ENCODE results near the gene POFUT2. TPM values are rescaled to one million over a fixed set of nuclear protein-coding genes. Genes with fewer than 3 reads are reported as not detected.
A peak's percentile ranks its signal among the peaks of the same experiment; 100 is the strongest.

The POFUT2 gene
- total and polyA plus RNA-seq, 3 donors from 2014 or later, result 49.9 to 63.3 (median 55.9) TPM

DNA sequence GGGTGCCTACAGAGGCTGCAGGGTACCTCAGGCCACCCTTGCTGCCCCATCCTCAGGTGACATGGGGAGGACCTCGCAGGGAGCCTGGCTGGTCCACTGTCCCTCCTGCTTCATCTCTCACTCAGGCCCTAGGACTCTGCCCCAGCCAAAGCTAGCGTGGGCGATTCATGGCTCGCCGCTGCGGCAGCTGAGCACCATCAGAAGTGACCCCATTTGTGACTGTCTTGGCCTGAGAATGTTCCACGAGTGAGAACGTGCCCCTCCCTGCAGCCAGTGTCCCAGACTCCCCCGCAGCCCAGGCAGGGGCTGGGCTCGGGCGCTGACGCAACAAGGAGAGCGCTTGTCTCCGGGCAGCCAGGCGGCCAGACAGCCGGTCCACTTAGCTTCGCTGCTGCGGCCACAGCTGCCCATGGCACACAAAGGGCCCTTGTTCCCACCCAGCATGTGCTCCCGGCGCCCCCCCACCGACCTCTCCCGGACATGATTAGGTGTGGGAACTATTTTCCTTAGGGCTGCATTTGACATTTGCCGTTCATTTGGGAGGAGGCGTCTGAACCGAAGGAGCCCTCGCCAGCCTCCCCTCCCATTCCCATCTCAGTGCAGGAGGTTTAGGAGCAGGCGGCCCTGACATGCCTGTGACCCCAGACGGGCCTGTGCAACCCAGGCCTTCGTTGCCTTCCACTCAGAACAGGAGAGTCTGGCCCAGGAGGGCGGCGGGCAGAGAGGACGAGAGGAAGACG, 19.3 kb upstream of the POFUT2 start:
- H3K27ac ChIP-seq, result peak overlapping the region; percentile 85 to 93
- DNase-seq, result peak; percentile 96
- WGBS, 2 donors, result 34 to 38% methylated on average over 18 to 33 of the region's 33 CpGs
- H3K9me3 ChIP-seq, result no peaks in the 10 kb centered on the region
- no peak overlapping the region for H3K4me3 ChIP-seq
- H3K27me3 ChIP-seq, result no peaks in the 10 kb centered on the region
- intact Hi-C loops (cut with DNase I; ENCODE audit: low total_unique reads), result no loop called here
- peaks cover 44% of the 10 kb centered on the region for H3K4me1 ChIP-seq
- TF ChIP-seq CTCF (IDR thresholded peaks at IDR 0.05), result no peak
- no peak for TF ChIP-seq POLR2A (IDR thresholded peaks at IDR 0.05)
- H3K36me3 ChIP-seq (ENCODE audit: low read depth, missing control alignments), result no peaks in the 10 kb centered on the region

DNA sequence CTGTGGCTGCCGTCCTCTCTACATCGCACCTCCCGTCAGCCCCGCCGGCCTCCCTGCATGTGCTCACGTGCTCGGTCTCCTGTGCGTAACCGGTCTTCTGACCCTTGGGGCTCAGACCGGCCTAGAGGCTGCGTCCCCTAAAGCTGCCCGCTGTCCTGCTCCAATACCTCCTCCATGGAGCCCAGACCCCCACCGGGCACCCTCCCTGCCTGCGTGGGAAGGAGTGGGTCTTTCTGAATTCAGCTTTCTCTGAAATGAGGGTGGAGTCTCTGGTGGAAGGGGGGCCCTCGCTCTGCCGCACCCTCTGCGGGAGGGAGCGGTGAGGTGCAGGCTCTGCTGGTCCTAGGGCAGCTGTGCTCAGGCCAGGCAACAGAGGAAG, 18.7 kb upstream of the POFUT2 start:
- H3K27ac ChIP-seq, result peak overlapping the region; percentile 85 to 93
- H3K9me3 ChIP-seq, result no peaks in the 10 kb centered on the region
- DNase-seq, result no peak
- H3K36me3 ChIP-seq (ENCODE audit: low read depth, missing control alignments), result no peaks in the 10 kb centered on the region
- TF ChIP-seq POLR2A (IDR thresholded peaks at IDR 0.05) (no peak), CTCF (IDR thresholded peaks at IDR 0.05) (no peak)
- no peaks in the 10 kb centered on the region for H3K27me3 ChIP-seq
- WGBS, 2 donors, result 76 to 89% methylated on average over 13 to 18 of the region's 18 CpGs
- intact Hi-C loops (cut with DNase I; ENCODE audit: low total_unique reads), result no loop called here
- no peak overlapping the region for H3K4me3 ChIP-seq
- H3K4me1 ChIP-seq, result peaks cover 46% of the 10 kb centered on the region

DNA sequence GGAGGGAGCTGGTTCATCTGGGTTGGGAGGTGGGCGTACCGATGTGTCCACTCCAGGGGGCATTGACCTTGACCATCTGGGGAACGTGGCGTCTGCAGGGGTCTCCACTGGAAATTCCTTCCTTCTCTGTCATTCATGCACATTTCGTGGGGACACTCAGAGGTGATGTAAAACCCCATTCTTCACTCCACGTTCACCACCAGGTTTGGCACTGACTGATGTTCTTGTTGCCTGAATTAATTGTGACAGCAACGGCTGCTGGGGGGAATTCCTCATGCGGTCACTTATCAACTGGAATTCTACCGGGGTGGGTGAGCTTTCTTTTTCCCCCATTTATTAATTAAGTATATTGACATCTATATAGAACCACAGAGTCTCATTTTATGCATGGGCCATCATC, 18.1 kb upstream of the POFUT2 start:
- H3K4me1 ChIP-seq, result peaks cover 46% of the 10 kb centered on the region
- H3K9me3 ChIP-seq, result no peaks in the 10 kb centered on the region
- DNase-seq, result no peak
- 67 to 69% methylated on average over 9 of the region's 9 CpGs for WGBS, 2 donors
- no peaks in the 10 kb centered on the region for H3K27me3 ChIP-seq
- no peak overlapping the region for H3K4me3 ChIP-seq
- peak overlapping the region; percentile 85 to 93 for H3K27ac ChIP-seq
- no peaks in the 10 kb centered on the region for H3K36me3 ChIP-seq (ENCODE audit: low read depth, missing control alignments)
- TF ChIP-seq POLR2A (IDR thresholded peaks at IDR 0.05) (no peak), CTCF (IDR thresholded peaks at IDR 0.05) (no peak)
- intact Hi-C loops (cut with DNase I; ENCODE audit: low total_unique reads), result no loop called here

DNA sequence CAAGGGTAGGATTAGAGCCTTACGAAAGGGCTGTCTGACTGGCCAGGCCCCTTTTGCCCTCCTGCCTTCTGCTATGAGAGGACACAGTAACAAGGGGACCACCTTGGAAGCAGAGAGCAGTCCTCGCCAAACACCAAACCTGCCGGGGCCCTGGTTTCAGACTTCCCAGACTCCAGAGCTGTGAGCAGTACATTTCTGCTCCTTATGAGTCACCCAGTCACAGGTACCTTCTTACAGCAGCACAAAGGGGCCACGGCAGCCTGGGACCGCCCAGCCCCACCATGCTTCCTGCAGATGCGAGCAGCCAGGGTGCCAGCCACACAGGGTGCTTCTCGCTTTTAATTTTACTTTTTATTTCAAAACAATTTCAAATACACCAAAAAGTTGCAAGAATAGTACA, 17.2 kb upstream of the POFUT2 start:
- no peak for DNase-seq
- TF ChIP-seq POLR2A (IDR thresholded peaks at IDR 0.05) (no peak), CTCF (IDR thresholded peaks at IDR 0.05) (no peak)
- no peaks in the 10 kb centered on the region for H3K36me3 ChIP-seq (ENCODE audit: low read depth, missing control alignments)
- peaks cover 46% of the 10 kb centered on the region for H3K4me1 ChIP-seq
- H3K4me3 ChIP-seq, result no peak overlapping the region
- H3K9me3 ChIP-seq, result no peaks in the 10 kb centered on the region
- intact Hi-C loops (cut with DNase I; ENCODE audit: low total_unique reads), result no loop called here
- 90 to 95% methylated on average over 6 to 7 of the region's 7 CpGs for WGBS, 2 donors
- no peaks in the 10 kb centered on the region for H3K27me3 ChIP-seq
- no peak overlapping the region for H3K27ac ChIP-seq

DNA sequence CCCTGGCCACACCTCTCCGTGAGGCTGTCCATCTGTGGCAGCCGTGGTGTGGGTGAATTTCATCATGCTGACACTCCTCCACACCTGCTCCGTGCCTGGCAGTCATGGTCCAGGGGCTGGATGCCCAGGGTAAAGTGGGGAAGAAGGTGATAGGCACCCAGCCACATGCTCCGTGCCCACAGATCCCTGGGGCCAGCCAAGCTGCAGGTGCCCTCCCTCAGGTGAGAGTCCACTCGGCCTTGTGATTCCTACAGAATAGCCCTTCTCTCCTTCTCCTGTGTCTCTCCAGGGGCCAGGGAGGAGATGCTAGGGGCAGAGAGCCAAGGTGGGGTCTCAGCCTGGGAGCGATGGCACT, 16.8 kb upstream of the POFUT2 start:
- H3K27me3 ChIP-seq, result no peaks in the 10 kb centered on the region
- H3K9me3 ChIP-seq, result no peaks in the 10 kb centered on the region
- 87 to 100% methylated on average over 2 to 5 of the region's 6 CpGs for WGBS, 2 donors
- no peak overlapping the region for H3K27ac ChIP-seq
- intact Hi-C loops (cut with DNase I; ENCODE audit: low total_unique reads), result no loop called here
- no peak overlapping the region for H3K4me3 ChIP-seq
- no peaks in the 10 kb centered on the region for H3K36me3 ChIP-seq (ENCODE audit: low read depth, missing control alignments)
- TF ChIP-seq POLR2A (IDR thresholded peaks at IDR 0.05), result no peak
- no peak for TF ChIP-seq CTCF (IDR thresholded peaks at IDR 0.05)
- peaks cover 45% of the 10 kb centered on the region for H3K4me1 ChIP-seq
- no peak for DNase-seq
